ENCODE results near the gene FAM241B.

The FAM241B gene

GRCh38 chr10:69666756-69667155, 36.7 kb downstream of the FAM241B start:
- DNase-seq (ENCODE audit: low spot score), result no peak

- no peak for DNase-seq (ENCODE audit: low spot score)
Measured at GRCh38 chr10:69668721-69669120, 38.7 kb downstream of the FAM241B start.

GRCh38 chr10:69669409-69669808, 39.4 kb downstream of the FAM241B start:
- DNase-seq (ENCODE audit: low spot score), result no peak

GRCh38 chr10:69673521-69673920, 43.5 kb downstream of the FAM241B start:
- DNase-seq (ENCODE audit: low spot score), result no peak

DNA sequence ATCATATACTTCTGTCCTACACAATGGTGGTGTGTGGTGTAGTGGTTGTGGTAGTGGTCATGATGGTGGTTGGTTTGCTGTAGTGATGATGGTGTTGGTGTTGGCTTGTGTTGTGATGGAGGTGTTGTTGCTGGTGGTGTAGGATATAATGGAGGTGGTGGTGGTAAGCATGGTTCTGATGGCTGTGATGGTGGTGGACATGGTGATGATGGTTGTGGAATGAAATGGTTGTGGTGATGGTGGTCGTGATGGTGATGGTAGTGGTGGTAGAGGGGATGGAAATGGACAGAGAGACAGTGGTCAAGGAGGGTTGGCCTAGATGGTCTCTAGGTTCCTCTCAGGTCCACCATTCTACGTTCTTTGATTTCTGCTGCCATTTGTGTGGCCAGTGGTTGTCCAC, 44.7 kb downstream of the FAM241B start:
- no peak for DNase-seq (ENCODE audit: low spot score)

DNA sequence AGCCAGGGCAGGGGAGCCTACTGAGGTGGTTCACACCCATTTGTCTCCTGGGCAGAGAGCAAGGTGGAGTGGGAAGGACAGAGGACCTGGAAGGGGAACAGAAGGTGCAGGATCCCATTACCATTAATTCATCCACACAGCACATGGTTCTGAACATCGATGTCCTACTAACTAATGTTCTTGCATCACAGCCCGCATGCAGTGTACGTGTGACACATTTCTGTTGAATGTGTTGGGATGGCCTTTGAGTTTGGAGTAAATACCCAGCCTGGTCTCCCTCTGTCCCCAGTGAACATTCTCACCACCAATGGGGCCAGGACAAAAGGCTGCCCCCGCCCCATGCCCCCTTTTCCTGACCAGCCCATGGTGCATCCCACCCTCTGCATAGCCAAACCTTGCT, 46.3 kb downstream of the FAM241B start:
- DNase-seq (ENCODE audit: low spot score), result no peak

- no peak for DNase-seq (ENCODE audit: low spot score)
Measured at GRCh38 chr10:69677985-69678654, 48.1 kb downstream of the FAM241B start.

DNA sequence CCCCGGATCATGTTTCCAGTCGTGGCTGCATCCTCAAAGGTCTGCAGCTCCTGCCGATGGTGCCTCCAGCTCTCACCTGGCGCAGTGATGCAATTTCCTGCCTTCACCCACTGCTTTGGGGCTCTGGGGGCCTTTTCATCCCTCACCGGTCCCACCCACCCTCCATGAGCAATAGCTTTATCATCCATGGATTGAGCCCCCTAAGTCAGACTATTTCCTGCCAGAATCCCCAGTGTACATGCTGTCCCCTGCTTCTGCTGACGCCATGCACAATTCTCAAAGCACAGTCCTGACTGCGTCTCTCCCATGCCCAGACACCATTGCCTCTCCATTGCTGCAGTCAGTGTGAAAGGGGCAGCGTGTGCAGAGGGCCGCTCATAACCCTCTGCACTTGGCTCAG, 49.7 kb downstream of the FAM241B start:
- no peak for DNase-seq (ENCODE audit: low spot score)

DNA sequence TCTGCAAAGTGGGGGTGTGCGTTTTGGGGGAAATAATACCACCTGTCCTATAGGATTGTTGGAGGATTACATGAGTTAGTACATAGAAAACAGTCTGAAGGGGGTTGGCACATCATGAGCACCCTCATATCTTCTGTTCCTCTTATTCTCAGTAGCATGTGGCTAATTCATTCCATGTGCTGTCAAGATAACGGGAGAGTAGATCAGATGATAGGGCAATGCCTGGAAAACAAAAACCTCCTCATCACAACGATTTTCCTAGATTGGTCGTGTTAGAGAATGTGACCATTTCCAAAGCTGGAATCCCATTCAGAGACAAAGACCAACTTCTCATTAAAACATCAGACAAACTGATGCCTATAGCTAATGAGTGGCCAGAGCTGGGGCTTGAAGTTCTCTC, 50.6 kb downstream of the FAM241B start:
- no peak for DNase-seq (ENCODE audit: low spot score)

GRCh38 chr10:69681436-69681835, 51.4 kb downstream of the FAM241B start:
- DNase-seq (ENCODE audit: low spot score), result no peak

- DNase-seq (ENCODE audit: low spot score), result no peak
Measured at GRCh38 chr10:69682955-69683474, 53.0 kb downstream of the FAM241B start.
